Stimulated activated naive CD4-positive, alpha-beta T cell treated with Interleukin-2 at 50 U/mL for 16 hours (primary cell): ENCODE measurements around the gene ATG10.
"Not testable (repeated sequence)": the region's sequence is repeated elsewhere in the genome, so short reads cannot be mapped to it uniquely, and the experiment has no call there.

Experiments
- DNase-seq: peaks from one replicate; lab custom pipeline; 2025; lab: John Stamatoyannopoulos, UW

ATG10 gene

GRCh38 chr5:82054004-82054710 is 82.3 kb downstream of the ATG10 start:
- DNase-seq = no peak

DNA sequence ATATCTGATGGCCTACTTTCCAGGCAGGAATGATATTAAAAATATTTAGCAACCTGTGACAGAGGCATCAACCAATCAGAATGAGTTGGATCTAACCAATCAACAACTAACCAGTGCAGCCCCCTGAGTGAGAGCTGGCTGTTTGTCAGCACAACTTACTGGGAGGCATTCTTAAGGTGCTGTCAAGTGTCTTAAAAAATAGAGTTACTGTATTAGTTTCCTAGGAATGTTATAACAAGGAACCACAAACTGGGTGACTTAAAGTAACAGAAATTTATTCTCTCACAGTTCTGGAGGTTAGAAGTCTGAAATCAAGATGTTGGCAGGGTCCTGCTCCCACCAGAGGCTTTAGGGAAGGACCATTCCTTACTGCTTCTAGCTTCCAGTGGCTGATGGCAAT is 85.2 kb downstream of the ATG10 start:
- DNase-seq = no peak

GRCh38 chr5:82058710-82059109 is 86.9 kb downstream of the ATG10 start:
- DNase-seq = no peak

DNA sequence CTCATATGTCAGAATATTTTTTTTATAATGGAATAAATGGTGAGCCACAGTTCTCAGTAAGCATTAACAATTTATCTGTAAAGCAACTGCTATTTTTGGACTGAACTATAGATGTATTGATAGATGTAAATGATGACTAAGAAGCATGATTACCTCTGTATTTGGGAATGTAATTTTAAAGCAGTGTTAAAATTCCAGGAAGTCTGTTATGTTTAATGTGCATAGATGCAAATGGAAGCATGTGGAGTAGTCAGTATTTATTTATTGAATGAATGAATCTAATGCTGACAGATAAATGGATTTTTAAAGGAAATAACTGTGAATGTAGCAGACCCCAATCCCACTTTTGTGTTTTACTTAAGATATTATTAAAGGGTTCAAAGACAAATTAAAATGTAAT is 95.0 kb downstream of the ATG10 start:
- no peak for DNase-seq

DNA sequence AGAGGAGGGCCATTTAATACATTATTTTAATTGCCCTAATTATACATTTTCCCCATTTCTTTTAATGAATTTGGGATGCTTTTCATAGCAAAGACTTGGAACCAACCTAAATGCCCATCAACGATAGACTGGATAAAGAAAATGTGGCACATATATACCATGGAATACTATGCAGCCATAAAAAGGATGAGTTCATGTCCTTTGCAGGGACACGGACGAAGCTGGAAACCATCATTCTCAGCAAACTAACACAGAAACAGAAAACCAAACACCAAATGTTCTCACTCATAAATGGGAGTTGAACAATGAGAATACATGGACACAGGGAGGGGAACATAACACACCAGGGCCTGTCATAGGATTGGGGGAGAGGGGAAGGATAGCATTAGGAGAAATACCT is 96.2 kb downstream of the ATG10 start:
- not testable (repeated sequence) for DNase-seq

DNA sequence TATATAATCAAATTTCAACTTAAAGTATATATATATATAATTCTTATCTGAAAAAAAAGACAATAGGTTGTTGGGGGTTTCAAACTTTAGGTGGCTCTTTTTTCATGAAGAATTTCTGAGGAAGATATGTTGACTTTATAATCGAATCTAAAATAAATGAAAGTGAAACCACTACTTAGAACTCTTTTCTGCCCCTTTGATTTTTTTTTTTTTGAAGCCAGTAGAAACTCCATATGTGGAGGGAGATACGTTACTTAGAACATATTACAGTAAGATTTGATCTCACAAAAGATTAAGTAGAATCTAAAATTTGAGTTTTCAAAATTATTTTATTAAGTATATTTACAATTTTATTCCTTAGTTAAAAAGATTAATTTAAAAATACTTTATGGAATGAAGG is 96.9 kb downstream of the ATG10 start:
- no peak for DNase-seq

- no peak for DNase-seq
Measured at GRCh38 chr5:82072138-82072537, 100.3 kb downstream of the ATG10 start.

- DNase-seq = no peak
Measured at GRCh38 chr5:82073179-82073578, 101.4 kb downstream of the ATG10 start.

GRCh38 chr5:82074950-82075349 is 103.1 kb downstream of the ATG10 start:
- DNase-seq = no peak

- no peak for DNase-seq
Measured at GRCh38 chr5:82077496-82077895, 105.7 kb downstream of the ATG10 start.

GRCh38 chr5:82091617-82092016 is 119.8 kb downstream of the ATG10 start:
- DNase-seq = no peak

GRCh38 chr5:82095536-82095935 is 123.7 kb downstream of the ATG10 start:
- no peak for DNase-seq

DNA sequence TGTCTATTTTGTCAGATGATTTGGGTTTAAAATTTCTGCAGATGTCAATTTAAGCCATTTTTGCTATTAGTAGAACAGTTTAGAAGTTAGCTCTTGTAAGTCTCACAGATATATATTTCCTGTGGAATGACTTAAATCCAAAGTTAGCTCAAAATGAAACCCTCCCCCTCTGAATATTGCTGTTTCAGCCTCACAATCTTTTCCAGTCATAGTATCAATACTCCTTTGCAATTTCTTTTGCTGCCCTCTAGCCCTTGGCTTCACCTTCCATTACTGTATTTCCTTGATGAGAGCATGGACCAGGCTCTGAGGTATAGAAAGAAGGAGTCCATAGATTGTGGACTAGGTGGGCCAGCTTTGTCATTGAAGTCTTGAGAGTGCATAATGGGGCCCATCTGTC is 124.4 kb downstream of the ATG10 start:
- no peak for DNase-seq

- no peak for DNase-seq
Measured at GRCh38 chr5:82100303-82101077, 128.7 kb downstream of the ATG10 start.

- no peak for DNase-seq
Measured at GRCh38 chr5:82104872-82105271, 133.0 kb downstream of the ATG10 start.

DNA sequence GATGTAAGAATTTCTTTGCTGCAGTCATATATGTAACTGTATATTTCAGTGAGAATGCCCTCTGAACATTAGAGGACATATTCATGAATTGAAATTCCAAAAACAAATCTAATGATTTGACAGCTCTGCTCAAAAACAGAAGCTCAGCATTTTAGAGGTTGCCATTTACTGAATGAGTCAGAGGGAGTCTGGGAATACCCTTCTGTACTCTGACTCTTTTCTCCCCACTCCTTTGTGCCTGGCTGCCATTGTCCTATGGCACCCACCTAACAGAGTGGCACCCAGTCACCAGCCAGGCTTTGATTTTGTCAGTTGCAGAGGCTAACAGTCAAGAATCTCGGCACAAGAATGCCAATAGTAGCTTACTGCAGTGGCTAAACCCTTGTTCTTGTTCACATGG is 133.6 kb downstream of the ATG10 start:
- DNase-seq = no peak

- no peak for DNase-seq
Measured at GRCh38 chr5:82106207-82106606, 134.4 kb downstream of the ATG10 start.

GRCh38 chr5:82106756-82107155 is 134.9 kb downstream of the ATG10 start:
- DNase-seq = no peak

DNA sequence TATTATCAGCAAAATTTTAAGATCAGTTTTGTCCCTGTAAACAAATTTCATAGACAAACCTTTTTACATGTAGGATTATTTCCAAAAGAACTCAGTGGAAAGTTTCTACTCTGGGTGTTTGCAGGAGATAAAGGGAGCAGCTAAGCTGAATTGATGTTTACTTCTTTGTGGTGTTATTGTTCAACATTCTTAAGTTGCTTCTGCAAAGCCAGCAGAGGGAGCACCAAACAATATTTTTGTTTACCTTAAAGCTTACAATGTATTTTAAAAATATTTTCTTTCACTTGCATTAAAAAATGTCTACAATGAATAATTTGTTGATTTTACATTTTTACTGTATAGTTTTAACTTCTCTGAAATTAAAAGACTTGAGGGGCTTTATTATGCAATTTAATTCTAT is 135.4 kb downstream of the ATG10 start:
- no peak for DNase-seq

- DNase-seq = no peak
Measured at GRCh38 chr5:82109013-82109412, 137.2 kb downstream of the ATG10 start.

GRCh38 chr5:82109915-82110314 is 138.1 kb downstream of the ATG10 start:
- not testable (repeated sequence) for DNase-seq

GRCh38 chr5:82111191-82111590 is 139.4 kb downstream of the ATG10 start:
- no peak for DNase-seq

DNA sequence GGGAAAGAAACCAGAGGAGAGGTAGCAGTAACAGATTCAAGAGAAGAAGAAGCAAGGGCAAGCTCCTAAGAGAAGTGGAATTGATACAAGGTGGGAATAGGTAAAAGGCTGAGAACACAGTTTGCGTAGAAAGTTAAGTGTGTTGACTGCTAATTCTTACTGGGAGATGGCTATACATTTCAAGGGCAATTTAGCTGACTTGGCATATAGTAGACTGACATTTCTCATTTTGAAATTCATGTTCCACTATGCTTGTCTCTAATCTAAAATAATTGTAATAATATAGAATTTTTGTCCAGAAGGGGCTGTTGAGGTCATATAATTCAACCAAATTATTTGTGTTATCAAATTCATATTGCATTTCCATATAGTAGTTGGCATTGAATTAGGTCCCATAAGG is 144.0 kb downstream of the ATG10 start:
- no peak for DNase-seq

GRCh38 chr5:82119889-82120288 is 148.1 kb downstream of the ATG10 start:
- DNase-seq = no peak
